CD8-positive, alpha-beta memory T cell (primary cell): ENCODE data around the gene EPAS1. TPM values are rescaled to one million over a fixed set of nuclear protein-coding genes. Genes with fewer than 3 reads are reported as not detected.

Source experiments
- CTCF ChIA-PET: fragments of 350-600 bp; sonication (Branson Sonifier 250); formaldehyde crosslinking; loops from one replicate; lab custom pipeline; 2021; ENCODE audit warnings: antibody characterized with exemption; lab: Charles Lee
- POLR2A ChIA-PET: fragments of 350-600 bp; sonication (Branson Sonifier 250); formaldehyde crosslinking; loops from one replicate; lab custom pipeline; 2021; ENCODE audit warnings: antibody characterized with exemption; lab: Charles Lee
- DNase-seq, 5 donors: peaks; one replicate each; pipeline versions ENCODE4 v3.0.0 to v3.0.0-alpha.2; 2020 to 2022; ENCODE audit warnings: mixed read lengths in 1 of 5
- H3K27ac ChIP-seq: one replicate; pipeline ENCODE4 v1.7.0; 2013; ENCODE audit warnings: low read depth, mild to moderate bottlenecking, low read length, moderate library complexity
- H3K27me3 ChIP-seq: 2 replicates; pipeline ENCODE4 v1.7.0; 2013; ENCODE audit warnings: low read length, mild to moderate bottlenecking; ENCODE audit not compliant: insufficient read depth, poor library complexity, severe bottlenecking
- H3K36me3 ChIP-seq: 2 replicates; pipeline ENCODE4 v1.7.0; 2013; ENCODE audit warnings: mild to moderate bottlenecking, low read length, moderate library complexity; ENCODE audit not compliant: insufficient read depth
- H3K4me1 ChIP-seq: 2 replicates; pipeline ENCODE4 v1.7.0; 2013; ENCODE audit warnings: mild to moderate bottlenecking, low read length, moderate library complexity; ENCODE audit not compliant: insufficient read depth
- H3K4me3 ChIP-seq: 2 replicates; pipeline ENCODE4 v1.7.0; 2013; ENCODE audit warnings: mild to moderate bottlenecking, low read length
- H3K9me3 ChIP-seq: 2 replicates; pipeline ENCODE4 v1.7.0; 2013; ENCODE audit warnings: mild to moderate bottlenecking, low read length
- H3K27ac Mint-ChIP-seq, 8 donors: one replicate each; pipeline ENCODE4 v1.8.0; 2020 to 2021; ENCODE audit warnings: mixed read lengths in 8 of 8, mild to moderate bottlenecking in 6 of 8, inconsistent platforms in 3 of 8, moderate library complexity in 3 of 8
- H3K27me3 Mint-ChIP-seq, 2 donors: one replicate each; pipeline ENCODE4 v1.8.0; 2020 to 2021; ENCODE audit warnings: mixed read lengths in 2 of 2, mild to moderate bottlenecking in 1 of 2, moderate library complexity in 1 of 2
- H3K36me3 Mint-ChIP-seq, 3 donors: one replicate each; pipeline ENCODE4 v1.8.0; 2020 to 2021; ENCODE audit warnings: mixed read lengths in 3 of 3, inconsistent platforms in 1 of 3, mild to moderate bottlenecking in 1 of 3
- H3K4me1 Mint-ChIP-seq, 3 donors: one replicate each; pipeline ENCODE4 v1.8.0; 2020 to 2021; ENCODE audit warnings: mixed read lengths in 3 of 3, inconsistent platforms in 1 of 3, mild to moderate bottlenecking in 1 of 3
- H3K4me3 Mint-ChIP-seq, 7 donors: one replicate each; pipeline ENCODE4 v1.8.0; 2020 to 2021; ENCODE audit warnings: mixed read lengths in 7 of 7, mild to moderate bottlenecking in 6 of 7, moderate library complexity in 4 of 7, inconsistent platforms in 2 of 7
- H3K9me3 Mint-ChIP-seq, 5 donors: one replicate each; pipeline ENCODE4 v1.8.0; 2020 to 2022; ENCODE audit warnings: mixed read lengths in 5 of 5, mild to moderate bottlenecking in 3 of 5, moderate library complexity in 2 of 5, inconsistent platforms in 1 of 5
- polyA plus RNA-seq: library from polyadenylated mRNA; unstranded; fragments of 300-500 nt; fragmentation: Illumina TruSeq; gene quantifications from one replicate; pipeline ENCODE4 v1.2.3, GENCODE V29; 2021
- total RNA-seq, 2 experiments: library from RNA; stranded (reverse); gene quantifications; one replicate each; pipeline ENCODE4 v1.2.3, GENCODE V29; 2021

EPAS1 gene
- 10 to 100 TPM in 1 of 2 experiments, 1 to 10 TPM in 1; 9.0 to 14.5 TPM for total RNA-seq
- polyA plus RNA-seq, result 1.4 TPM

- peak within 1 kb of the TSS in 6 of 8 donors; percentile 62 to 93 (median 92) for H3K27ac Mint-ChIP-seq
- H3K9me3 Mint-ChIP-seq, result peaks cover 0 to 2% (median 0%) of the 10 kb centered on the region in 5 donors
- H3K4me1 Mint-ChIP-seq, result peaks cover 20 to 32% (median 28%) of the 10 kb centered on the region in 3 donors
- H3K27me3 Mint-ChIP-seq, result peaks cover 23 to 36% of the 10 kb centered on the region in 2 donors
- Histone ChIP-seq H3K4me1 (peaks cover 29% of the 10 kb centered on the region), H3K4me3 (peak within 1 kb of the TSS; percentile 78), H3K36me3 (no peaks in the 10 kb centered on the region), H3K9me3 (no peaks in the 10 kb centered on the region), H3K27me3 (peaks cover 27% of the 10 kb centered on the region), H3K27ac (peak within 1 kb of the TSS; percentile 57)
- ChIA-PET POLR2A (interaction anchor here (0.6 kb wide), 1 partner anchor 224 kb away, joined by 3 read pairs; no protein-coding TSS in a partner anchor), CTCF (interaction anchor here (1.1 kb wide), 1 partner anchor 66 kb away, joined by 3 read pairs; no protein-coding TSS in a partner anchor)
- peak within 1 kb of the TSS; percentile 90 to 98 (median 92) for H3K4me3 Mint-ChIP-seq
- H3K36me3 Mint-ChIP-seq, result peaks cover 0 to 8% (median 0%) of the 10 kb centered on the region in 3 donors
- peak; percentile 71 to 88 (median 80) for DNase-seq
These were observed at the start of gene EPAS1 for GRCh38 chr2:46296840-46297545. Gene EPAS1 (plus strand): TSS chr2:46297407. CDS start chr2:46297912, 505 bp downstream.

DNA sequence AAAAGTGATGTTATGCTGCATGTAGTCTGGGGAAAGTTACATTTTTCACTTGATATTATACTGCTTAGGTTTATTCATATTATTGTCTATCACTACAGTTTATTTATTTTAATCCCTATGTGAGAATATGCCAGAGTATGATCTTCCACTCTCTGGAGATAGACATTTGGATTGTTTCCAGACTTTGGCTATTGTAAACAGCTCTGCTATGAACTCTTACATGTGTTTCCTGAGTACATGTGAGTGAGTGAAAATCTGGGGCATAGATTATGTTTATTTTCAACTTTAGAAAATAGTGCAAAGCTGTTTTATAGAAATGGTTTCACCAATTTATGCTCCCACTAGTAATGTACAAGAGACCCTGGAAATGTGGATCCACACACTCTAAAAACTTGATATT lies 49.0 kb upstream of the EPAS1 start:
- POLR2A ChIA-PET, result no interaction called here
- no peak overlapping the region for H3K4me3 Mint-ChIP-seq
- CTCF ChIA-PET, result no interaction called here
- no peak overlapping the region for H3K27ac Mint-ChIP-seq
- no peaks in the 10 kb centered on the region for H3K4me1 ChIP-seq
- H3K9me3 Mint-ChIP-seq, result no peaks in the 10 kb centered on the region
- no peak for DNase-seq
- peaks cover 4 to 5% of the 10 kb centered on the region in 2 donors for H3K27me3 Mint-ChIP-seq
- H3K4me1 Mint-ChIP-seq, result no peaks in the 10 kb centered on the region
- H3K4me3 ChIP-seq, result no peak overlapping the region
- H3K27me3 ChIP-seq, result no peaks in the 10 kb centered on the region
- no peaks in the 10 kb centered on the region for H3K36me3 Mint-ChIP-seq
- no peaks in the 10 kb centered on the region for H3K36me3 ChIP-seq
- no peak overlapping the region for H3K27ac ChIP-seq
- H3K9me3 ChIP-seq, result no peaks in the 10 kb centered on the region

GRCh38 chr2:46249654-46250053 lies 47.6 kb upstream of the EPAS1 start:
- H3K27ac Mint-ChIP-seq, result peak overlapping the region in 1 of 8 donors; percentile 50
- ChIA-PET CTCF (no interaction called here), POLR2A (no interaction called here)
- H3K9me3 ChIP-seq, result no peaks in the 10 kb centered on the region
- H3K9me3 Mint-ChIP-seq, result no peaks in the 10 kb centered on the region
- H3K4me3 ChIP-seq, result no peak overlapping the region
- no peaks in the 10 kb centered on the region for H3K36me3 ChIP-seq
- H3K4me1 ChIP-seq, result no peaks in the 10 kb centered on the region
- H3K27me3 Mint-ChIP-seq, result peaks cover 4 to 5% of the 10 kb centered on the region in 2 donors
- no peak overlapping the region for H3K27ac ChIP-seq
- no peaks in the 10 kb centered on the region for H3K27me3 ChIP-seq
- no peak overlapping the region for H3K4me3 Mint-ChIP-seq
- DNase-seq, result no peak
- H3K36me3 Mint-ChIP-seq, result no peaks in the 10 kb centered on the region
- no peaks in the 10 kb centered on the region for H3K4me1 Mint-ChIP-seq

GRCh38 chr2:46252891-46253659 lies 44.1 kb upstream of the EPAS1 start:
- Histone ChIP-seq H3K27ac (no peak overlapping the region), H3K27me3 (no peaks in the 10 kb centered on the region), H3K36me3 (no peaks in the 10 kb centered on the region), H3K4me1 (no peaks in the 10 kb centered on the region), H3K4me3 (no peak overlapping the region), H3K9me3 (no peaks in the 10 kb centered on the region)
- Mint-ChIP-seq H3K9me3 (no peaks in the 10 kb centered on the region), H3K36me3 (no peaks in the 10 kb centered on the region), H3K27ac (peak overlapping the region in 2 of 8 donors; percentile 12 to 59), H3K27me3 (peaks cover 4 to 5% of the 10 kb centered on the region in 2 donors), H3K4me3 (no peak overlapping the region), H3K4me1 (no peaks in the 10 kb centered on the region)
- POLR2A ChIA-PET, result no interaction called here
- DNase-seq, result no peak
- CTCF ChIA-PET, result no interaction called here

GRCh38 chr2:46254474-46254873 lies 42.7 kb upstream of the EPAS1 start:
- no peak for DNase-seq
- ChIA-PET CTCF (no interaction called here), POLR2A (no interaction called here)
- H3K4me3 ChIP-seq, result no peak overlapping the region
- Mint-ChIP-seq H3K4me1 (peaks cover 0 to 3% (median 0%) of the 10 kb centered on the region in 3 donors), H3K27ac (no peak overlapping the region), H3K9me3 (no peaks in the 10 kb centered on the region), H3K36me3 (no peaks in the 10 kb centered on the region), H3K27me3 (peaks cover 4 to 5% of the 10 kb centered on the region in 2 donors), H3K4me3 (no peak overlapping the region)
- no peak overlapping the region for H3K27ac ChIP-seq
- H3K4me1 ChIP-seq, result no peaks in the 10 kb centered on the region
- H3K9me3 ChIP-seq, result no peaks in the 10 kb centered on the region
- H3K27me3 ChIP-seq, result no peaks in the 10 kb centered on the region
- no peaks in the 10 kb centered on the region for H3K36me3 ChIP-seq

- H3K4me3 Mint-ChIP-seq, result no peak overlapping the region
- no peaks in the 10 kb centered on the region for H3K9me3 ChIP-seq
These were observed 40.6 kb upstream of the EPAS1 start for GRCh38 chr2:46256563-46257142.

DNA sequence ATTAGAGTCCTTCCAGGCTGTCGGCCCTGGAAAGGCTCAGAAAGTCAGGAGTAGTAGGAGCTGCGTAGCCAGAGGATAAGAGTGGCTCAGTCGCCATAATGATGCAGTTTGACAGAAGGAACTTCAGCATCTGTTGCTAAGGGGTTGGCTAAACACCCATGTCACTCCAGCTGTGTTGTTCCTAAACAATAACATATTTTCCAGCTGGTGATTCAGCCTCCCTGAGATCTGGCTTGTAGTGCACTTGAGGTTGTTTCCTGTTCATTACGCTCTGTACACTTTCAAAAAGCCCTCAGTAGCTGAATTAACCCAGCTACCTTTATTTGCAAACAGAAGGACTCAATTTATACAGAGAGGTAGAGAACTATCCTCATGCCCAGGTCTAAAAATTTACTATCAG lies 39.7 kb upstream of the EPAS1 start:
- Mint-ChIP-seq H3K27me3 (peaks cover 3 to 5% of the 10 kb centered on the region in 2 donors), H3K4me3 (no peak overlapping the region), H3K27ac (no peak overlapping the region), H3K36me3 (no peaks in the 10 kb centered on the region), H3K9me3 (no peaks in the 10 kb centered on the region), H3K4me1 (peaks cover 0 to 4% (median 0%) of the 10 kb centered on the region in 3 donors)
- POLR2A ChIA-PET, result no interaction called here
- no peaks in the 10 kb centered on the region for H3K36me3 ChIP-seq
- H3K4me3 ChIP-seq, result no peak overlapping the region
- no peak overlapping the region for H3K27ac ChIP-seq
- DNase-seq, result no peak
- no peaks in the 10 kb centered on the region for H3K27me3 ChIP-seq
- no peaks in the 10 kb centered on the region for H3K9me3 ChIP-seq
- CTCF ChIA-PET, result no interaction called here
- no peaks in the 10 kb centered on the region for H3K4me1 ChIP-seq

More at GRCh38 chr2:46256563-46257142, 40.6 kb upstream of the EPAS1 start:
- Mint-ChIP-seq H3K36me3 (no peaks in the 10 kb centered on the region), H3K27me3 (peaks cover 1 to 5% of the 10 kb centered on the region in 2 donors), H3K9me3 (no peaks in the 10 kb centered on the region), H3K4me1 (peaks cover 0 to 4% (median 0%) of the 10 kb centered on the region in 3 donors), H3K27ac (no peak overlapping the region)
- ChIA-PET CTCF (interaction anchor here (1.2 kb wide), 1 partner anchor 14 kb away, joined by 3 read pairs; no protein-coding TSS in a partner anchor), POLR2A (no interaction called here)
- Histone ChIP-seq H3K27me3 (no peaks in the 10 kb centered on the region), H3K27ac (peak overlapping the region; percentile 35), H3K36me3 (no peaks in the 10 kb centered on the region), H3K4me1 (no peaks in the 10 kb centered on the region), H3K4me3 (no peak overlapping the region)
- no peak for DNase-seq
